Activated CD4-positive, alpha-beta T cell treated with anti-CD3 and anti-CD28 coated beads for 4 hours (primary cell): Measurements from ENCODE around the gene TMEM37.

Experiments used
- DNase-seq, 2 donors: peaks; one replicate each; pipeline ENCODE4 v3.0.0-alpha.2; 2020

TMEM37 gene

GRCh38 chr2:119481501-119482455 is 50.1 kb downstream of the TMEM37 start:
- no peak for DNase-seq

GRCh38 chr2:119482481-119483394 is 51.1 kb downstream of the TMEM37 start:
- DNase-seq: no peak

GRCh38 chr2:119483395-119483753 is 51.7 kb downstream of the TMEM37 start:
- no peak for DNase-seq

- DNase-seq: no peak
These were observed 52.5 kb downstream of the TMEM37 start for GRCh38 chr2:119483896-119484718.

- DNase-seq: no peak
These were observed 53.2 kb downstream of the TMEM37 start for GRCh38 chr2:119484834-119485233.

- no peak for DNase-seq
These were observed 53.9 kb downstream of the TMEM37 start for GRCh38 chr2:119485336-119486110.

- no peak for DNase-seq
These were observed 54.7 kb downstream of the TMEM37 start for GRCh38 chr2:119486196-119486827.

GRCh38 chr2:119486886-119487285 is 55.2 kb downstream of the TMEM37 start:
- DNase-seq: no peak

GRCh38 chr2:119487434-119488244 is 56.0 kb downstream of the TMEM37 start:
- no peak for DNase-seq
